Epithelial cell of proximal tubule (primary cell): ENCODE results near the gene WDR6. TPM values are rescaled to one million over a fixed set of nuclear protein-coding genes. Genes with fewer than 3 reads are reported as not detected.

Experiments used
- DNase-seq: peaks from one replicate; pipeline ENCODE4 v3.0.0-alpha.2; 2011; ENCODE audit warnings: low read depth
- H3K4me3 ChIP-seq: 2 replicates; pipeline ENCODE4 v1.5.1; 2011; ENCODE audit warnings: low read depth, mild to moderate bottlenecking, low read length
- total RNA-seq: library from RNA; depleted of rRNA; stranded (reverse); fragments of >200 nt; gene quantifications from 2 replicates; pipeline ENCODE4 v1.2.3, GENCODE V29; 2015
- TF ChIP-seq, protein P1 (sequence below): conservative IDR thresholded peaks from 2 replicates; pipeline ENCODE4 v1.5.1; 2012; ENCODE audit warnings: low read depth, mild to moderate bottlenecking, low read length

Gene WDR6
- total RNA-seq, 1 donor from 2014 or later = 99.5 TPM

DNA sequence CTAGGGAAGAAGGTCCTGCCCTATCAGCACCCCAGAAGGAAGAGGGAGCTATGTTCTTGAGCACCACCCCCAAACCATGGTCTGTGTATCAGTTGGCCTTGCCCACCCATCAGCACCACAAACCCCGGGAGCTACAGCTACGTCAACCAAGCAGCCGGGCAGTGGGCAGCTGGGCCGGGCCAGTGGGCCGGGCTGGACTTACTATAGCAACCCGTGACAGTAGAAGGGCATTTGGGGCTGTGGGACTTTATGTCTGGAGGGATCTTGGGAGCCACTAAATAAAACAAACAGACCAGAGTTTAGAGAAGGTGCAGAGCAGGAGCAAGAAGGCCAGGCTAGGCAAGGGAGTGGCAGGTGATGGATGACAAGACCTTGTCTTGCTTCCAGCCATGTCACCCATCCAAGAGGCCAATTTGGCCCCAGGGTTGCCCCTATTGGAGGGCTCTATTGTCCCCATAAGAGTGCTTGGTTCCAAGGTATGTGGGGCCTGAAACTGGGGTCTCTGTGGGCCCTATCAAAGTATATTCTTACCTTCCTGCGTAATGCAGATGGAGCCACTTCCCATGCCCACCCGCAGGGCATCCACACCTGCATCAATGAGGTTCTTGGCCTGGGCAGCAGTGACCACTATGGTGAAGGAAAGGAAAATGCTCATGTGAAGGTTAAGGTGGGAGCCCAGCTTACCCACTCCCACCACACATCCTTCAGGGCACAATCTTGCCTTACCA is 18.8 kb downstream of the WDR6 start:
- TF ChIP-seq, protein P1, sequence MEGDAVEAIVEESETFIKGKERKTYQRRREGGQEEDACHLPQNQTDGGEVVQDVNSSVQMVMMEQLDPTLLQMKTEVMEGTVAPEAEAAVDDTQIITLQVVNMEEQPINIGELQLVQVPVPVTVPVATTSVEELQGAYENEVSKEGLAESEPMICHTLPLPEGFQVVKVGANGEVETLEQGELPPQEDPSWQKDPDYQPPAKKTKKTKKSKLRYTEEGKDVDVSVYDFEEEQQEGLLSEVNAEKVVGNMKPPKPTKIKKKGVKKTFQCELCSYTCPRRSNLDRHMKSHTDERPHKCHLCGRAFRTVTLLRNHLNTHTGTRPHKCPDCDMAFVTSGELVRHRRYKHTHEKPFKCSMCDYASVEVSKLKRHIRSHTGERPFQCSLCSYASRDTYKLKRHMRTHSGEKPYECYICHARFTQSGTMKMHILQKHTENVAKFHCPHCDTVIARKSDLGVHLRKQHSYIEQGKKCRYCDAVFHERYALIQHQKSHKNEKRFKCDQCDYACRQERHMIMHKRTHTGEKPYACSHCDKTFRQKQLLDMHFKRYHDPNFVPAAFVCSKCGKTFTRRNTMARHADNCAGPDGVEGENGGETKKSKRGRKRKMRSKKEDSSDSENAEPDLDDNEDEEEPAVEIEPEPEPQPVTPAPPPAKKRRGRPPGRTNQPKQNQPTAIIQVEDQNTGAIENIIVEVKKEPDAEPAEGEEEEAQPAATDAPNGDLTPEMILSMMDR = no peak
- H3K4me3 ChIP-seq = no peak overlapping the region
- DNase-seq = no peak

DNA sequence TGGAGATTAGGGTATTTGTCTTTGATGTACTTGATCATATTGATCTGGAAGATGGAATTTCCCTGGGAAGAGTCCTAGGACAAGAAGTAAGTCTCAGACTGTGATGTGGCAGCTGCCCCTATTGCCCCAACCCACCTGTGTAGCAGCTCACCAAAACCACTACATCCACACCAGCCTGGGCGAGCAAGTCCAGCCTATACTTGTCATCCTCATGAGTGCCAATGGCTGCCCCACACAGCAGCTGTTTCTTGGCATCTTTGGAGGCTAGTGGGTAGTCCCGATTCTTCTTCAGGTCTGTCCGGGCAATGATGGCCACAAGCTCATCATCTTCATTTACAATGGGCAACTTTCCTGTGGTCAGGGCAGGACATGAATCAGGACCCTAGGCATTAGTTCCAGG is 19.3 kb downstream of the WDR6 start:
- DNase-seq = no peak
- TF ChIP-seq, protein P1 = no peak
- no peak overlapping the region for H3K4me3 ChIP-seq

DNA sequence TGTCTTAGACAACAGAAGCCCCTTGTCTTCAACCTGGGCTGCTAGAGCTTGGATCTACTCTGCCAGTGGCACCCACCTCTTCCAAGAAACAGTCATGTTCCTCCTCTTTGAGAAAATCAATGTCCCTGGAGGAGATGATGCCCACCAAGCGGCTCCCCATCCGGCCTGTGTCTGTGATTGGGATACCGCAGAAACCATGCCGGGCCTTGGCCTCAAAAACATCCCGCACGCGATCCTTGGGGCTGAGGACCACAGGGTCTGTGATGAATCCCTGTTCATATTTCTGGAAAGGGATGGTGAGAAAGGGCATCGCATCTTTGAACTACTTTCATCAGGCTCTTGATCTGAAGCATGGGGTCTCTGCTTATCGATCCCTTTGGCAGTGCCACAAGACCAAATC is 20.4 kb downstream of the WDR6 start:
- no peak for DNase-seq
- H3K4me3 ChIP-seq = no peak overlapping the region
- TF ChIP-seq, protein P1 = no peak

DNA sequence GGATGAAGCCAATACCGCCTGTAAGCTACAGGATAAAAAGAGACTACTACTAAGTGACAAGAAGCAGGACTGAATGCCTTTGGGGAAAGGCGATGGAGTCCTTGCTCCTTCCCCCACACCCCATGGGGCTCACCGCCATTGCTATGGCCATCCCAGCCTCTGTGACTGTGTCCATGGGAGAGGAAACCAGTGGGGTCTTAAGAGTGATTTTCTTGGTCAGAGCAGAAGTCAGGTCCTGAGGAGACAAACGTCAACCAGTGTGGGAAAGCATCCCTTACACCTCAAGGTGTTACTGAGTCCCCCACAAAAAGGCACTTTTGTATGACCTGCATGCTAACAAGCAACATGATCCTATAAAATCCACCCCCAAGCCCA is 21.1 kb downstream of the WDR6 start:
- no peak for DNase-seq
- peak overlapping the region; percentile 89 for H3K4me3 ChIP-seq
- TF ChIP-seq, protein P1 = no peak

DNA sequence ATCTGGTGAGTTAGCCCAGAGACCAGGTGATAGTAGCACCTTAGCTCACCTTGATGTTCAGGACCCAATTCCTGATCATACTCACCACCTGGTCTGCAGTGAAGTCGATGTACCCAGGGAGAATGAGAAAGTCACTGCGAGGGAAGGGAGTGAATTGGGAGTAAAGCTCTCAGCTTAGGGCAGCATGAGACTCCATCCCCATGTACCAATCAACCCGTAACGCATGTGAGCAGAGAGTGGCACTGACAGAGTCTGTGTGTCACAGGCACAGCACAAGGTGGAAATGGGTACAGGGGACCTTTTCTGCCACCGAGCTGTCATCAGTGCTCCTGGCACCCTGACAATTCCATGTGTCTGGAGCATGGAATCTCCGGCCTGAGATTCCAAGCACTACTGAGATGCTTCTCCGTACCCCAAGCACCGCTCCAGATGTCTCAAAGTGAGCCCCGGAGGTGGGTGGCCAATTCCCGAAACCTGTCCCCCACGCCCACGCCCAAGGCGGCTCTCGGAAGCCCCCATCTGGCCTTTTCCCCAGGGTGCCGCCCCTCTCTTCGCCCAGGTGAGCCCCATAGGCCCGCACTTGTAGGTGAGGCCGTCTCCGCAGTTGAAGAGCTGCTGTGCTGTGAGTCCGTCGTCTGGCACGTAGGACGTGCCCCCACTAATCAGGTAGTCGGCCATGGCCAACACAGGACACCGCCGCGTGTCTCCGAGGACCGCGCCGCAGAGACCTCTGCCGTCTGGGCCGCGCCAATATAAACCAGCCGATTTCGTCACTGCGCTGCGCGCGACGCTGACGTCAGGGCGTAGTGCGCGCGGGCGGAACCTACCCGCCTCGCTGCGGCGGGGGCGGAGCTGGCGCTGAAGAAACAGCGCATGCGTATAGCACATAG is 21.7 kb downstream of the WDR6 start, which contains the start of gene IMPDH2:
TSS of gene IMPDH2 (minus strand) at position 726 of the 890 bp plus-strand sequence. CDS start at position 678, 48 bp downstream.
- H3K4me3 ChIP-seq = peak within 1 kb of the TSS; percentile 89
- no peak for DNase-seq
- TF ChIP-seq, protein P1 = no peak

DNA sequence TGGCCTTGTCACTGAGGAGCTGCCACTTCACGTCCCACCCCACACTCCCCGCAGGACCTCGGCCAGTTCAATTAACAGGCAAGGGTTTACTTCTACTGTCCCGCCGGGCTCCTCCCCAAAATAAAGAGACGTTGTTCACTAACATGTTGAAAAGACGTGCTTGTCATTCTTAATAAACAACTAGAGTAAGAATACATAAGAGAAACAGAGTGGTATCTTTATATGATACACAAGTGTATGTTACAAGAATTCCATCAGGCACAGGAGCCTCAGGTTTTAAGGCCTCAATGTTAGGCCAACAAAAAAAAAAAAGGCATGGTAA is 22.3 kb downstream of the WDR6 start:
- H3K4me3 ChIP-seq = peak overlapping the region; percentile 89
- DNase-seq = no peak
- TF ChIP-seq, protein P1 = no peak
